GM12864 (cell line): ENCODE results near the gene CLSTN2.

ENCODE experiments used
- DNase-seq: peaks from one replicate; pipeline ENCODE4 v3.0.0-alpha.2; 2011; ENCODE audit warnings: low read depth
- H3K4me3 ChIP-seq: 2 replicates; pipeline ENCODE4 v1.5.1; 2011; ENCODE audit warnings: mild to moderate bottlenecking, low read depth, low read length, control low read depth
- CTCF ChIP-seq: IDR thresholded peaks from 2 replicates; pipeline ENCODE4 v1.5.1; 2011; ENCODE audit warnings: low read depth, mild to moderate bottlenecking, moderate library complexity, low read length, control low read depth, inconsistent platforms; ENCODE audit errors: missing control alignments

The CLSTN2 gene

GRCh38 chr3:139975594-139976365 lies 40.8 kb downstream of the CLSTN2 start:
- TF ChIP-seq CTCF, result no peak
- no peak for DNase-seq
- H3K4me3 ChIP-seq, result no peak overlapping the region

- DNase-seq, result no peak
- no peak for TF ChIP-seq CTCF
- H3K4me3 ChIP-seq, result no peak overlapping the region
These were observed 44.0 kb downstream of the CLSTN2 start for GRCh38 chr3:139978966-139979365.

GRCh38 chr3:139979991-139980390 lies 45.0 kb downstream of the CLSTN2 start:
- no peak overlapping the region for H3K4me3 ChIP-seq
- TF ChIP-seq CTCF, result no peak

GRCh38 chr3:139982404-139982803 lies 47.4 kb downstream of the CLSTN2 start:
- TF ChIP-seq CTCF, result no peak
- no peak for DNase-seq
- no peak overlapping the region for H3K4me3 ChIP-seq

More at GRCh38 chr3:139979991-139980390, 45.0 kb downstream of the CLSTN2 start:
- DNase-seq, result no peak

GRCh38 chr3:139985576-139985975 lies 50.6 kb downstream of the CLSTN2 start:
- no peak for TF ChIP-seq CTCF

GRCh38 chr3:139987908-139988307 lies 52.9 kb downstream of the CLSTN2 start:
- TF ChIP-seq CTCF, result no peak
- DNase-seq, result no peak
- no peak overlapping the region for H3K4me3 ChIP-seq

More at GRCh38 chr3:139985576-139985975, 50.6 kb downstream of the CLSTN2 start:
- H3K4me3 ChIP-seq, result no peak overlapping the region
- no peak for DNase-seq
